Osteoblast (primary cell): Measurements from ENCODE around the gene ITPKA. TPM values are rescaled to one million over a fixed set of nuclear protein-coding genes. Genes with fewer than 3 reads are reported as not detected.

Experiments
- DNase-seq: peaks from one replicate; pipeline ENCODE4 v3.0.0; 2011; ENCODE audit warnings: low spot score, mixed read lengths; ENCODE audit not compliant: insufficient read length; ENCODE audit errors: missing footprints
- H2AFZ ChIP-seq: 2 replicates; pipeline ENCODE4 v1.6.0; 2011; ENCODE audit warnings: mild to moderate bottlenecking, low read length
- H3K27ac ChIP-seq: 2 replicates; pipeline ENCODE4 v1.5.1; 2011; ENCODE audit warnings: mild to moderate bottlenecking, low read depth, low read length, moderate library complexity
- H3K27me3 ChIP-seq: 2 replicates; pipeline ENCODE4 v1.6.0; 2012; ENCODE audit warnings: mild to moderate bottlenecking, control low read depth, inconsistent platforms, low read length, moderate library complexity; ENCODE audit not compliant: insufficient read depth
- H3K36me3 ChIP-seq: 2 replicates; pipeline ENCODE4 v1.5.1; 2011; ENCODE audit warnings: mild to moderate bottlenecking, low read length, control low read depth, moderate library complexity; ENCODE audit not compliant: insufficient read depth
- H3K4me1 ChIP-seq: 2 replicates; pipeline ENCODE4 v1.5.1; 2011; ENCODE audit warnings: mild to moderate bottlenecking, low read length, control low read depth, moderate library complexity; ENCODE audit not compliant: insufficient read depth
- H3K4me2 ChIP-seq: 2 replicates; pipeline ENCODE4 v1.6.0; 2011; ENCODE audit warnings: mild to moderate bottlenecking, low read length; ENCODE audit not compliant: insufficient read depth
- H3K4me3 ChIP-seq: fragments of 200-600 bp; sonication (generic); 3 replicates; pipeline ENCODE4 v1.5.1; 2012; ENCODE audit warnings: mild to moderate bottlenecking, low read length, inconsistent platforms; ENCODE audit not compliant: insufficient read depth
- H3K79me2 ChIP-seq: 2 replicates; pipeline ENCODE4 v1.6.0; 2012; ENCODE audit warnings: mild to moderate bottlenecking, low read length, control low read depth, inconsistent platforms; ENCODE audit not compliant: insufficient read depth
- H3K9me3 ChIP-seq: 2 replicates; pipeline ENCODE4 v1.5.1; 2011; ENCODE audit warnings: low read depth, low read length, control low read depth
- H4K20me1 ChIP-seq: 2 replicates; pipeline ENCODE4 v1.6.0; 2012; ENCODE audit warnings: mild to moderate bottlenecking, low read length, control low read depth; ENCODE audit not compliant: insufficient read depth
- total RNA-seq: library from RNA; depleted of rRNA; stranded (reverse); fragments of >200 nt; gene quantifications from 2 replicates; pipeline ENCODE4 v1.2.3, GENCODE V29; 2012
- TF ChIP-seq, protein P1 (sequence below): IDR thresholded peaks from 2 replicates; pipeline ENCODE4 v1.5.1; 2011; ENCODE audit warnings: mild to moderate bottlenecking, low read depth, low read length, moderate library complexity; ENCODE audit errors: extremely low read depth

ITPKA gene
- total RNA-seq, 1 donor, result 0.36 TPM

DNA sequence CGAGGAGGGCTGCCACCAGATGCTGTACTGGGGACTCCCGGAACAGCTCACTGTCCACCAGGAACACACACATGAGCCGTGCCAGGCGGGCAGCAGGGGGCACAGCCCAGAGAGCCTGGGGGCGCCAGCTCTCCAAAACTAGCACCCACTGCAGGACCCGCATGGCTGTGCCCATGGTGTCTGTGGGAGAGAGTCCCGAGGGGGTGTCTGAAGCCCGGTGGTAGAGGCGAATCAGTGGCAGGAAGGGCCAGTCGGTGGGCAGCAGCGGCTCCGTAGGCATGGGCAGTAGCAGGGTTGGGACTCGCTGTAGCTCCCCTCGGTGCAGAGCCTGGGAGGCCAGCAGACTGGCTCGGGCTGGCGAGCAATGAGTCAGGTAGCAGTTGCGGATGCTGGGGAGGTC, 27.0 kb downstream of the ITPKA start:
- no peaks in the 10 kb centered on the region for H3K4me1 ChIP-seq
- H3K4me2 ChIP-seq, result no peak overlapping the region
- H3K27me3 ChIP-seq, result no peaks in the 10 kb centered on the region
- TF ChIP-seq, protein P1, sequence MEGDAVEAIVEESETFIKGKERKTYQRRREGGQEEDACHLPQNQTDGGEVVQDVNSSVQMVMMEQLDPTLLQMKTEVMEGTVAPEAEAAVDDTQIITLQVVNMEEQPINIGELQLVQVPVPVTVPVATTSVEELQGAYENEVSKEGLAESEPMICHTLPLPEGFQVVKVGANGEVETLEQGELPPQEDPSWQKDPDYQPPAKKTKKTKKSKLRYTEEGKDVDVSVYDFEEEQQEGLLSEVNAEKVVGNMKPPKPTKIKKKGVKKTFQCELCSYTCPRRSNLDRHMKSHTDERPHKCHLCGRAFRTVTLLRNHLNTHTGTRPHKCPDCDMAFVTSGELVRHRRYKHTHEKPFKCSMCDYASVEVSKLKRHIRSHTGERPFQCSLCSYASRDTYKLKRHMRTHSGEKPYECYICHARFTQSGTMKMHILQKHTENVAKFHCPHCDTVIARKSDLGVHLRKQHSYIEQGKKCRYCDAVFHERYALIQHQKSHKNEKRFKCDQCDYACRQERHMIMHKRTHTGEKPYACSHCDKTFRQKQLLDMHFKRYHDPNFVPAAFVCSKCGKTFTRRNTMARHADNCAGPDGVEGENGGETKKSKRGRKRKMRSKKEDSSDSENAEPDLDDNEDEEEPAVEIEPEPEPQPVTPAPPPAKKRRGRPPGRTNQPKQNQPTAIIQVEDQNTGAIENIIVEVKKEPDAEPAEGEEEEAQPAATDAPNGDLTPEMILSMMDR, result no peak
- DNase-seq, result no peak
- no peak overlapping the region for H2AFZ ChIP-seq
- H3K27ac ChIP-seq, result no peak overlapping the region
- H3K79me2 ChIP-seq, result no peaks in the 10 kb centered on the region
- H3K4me3 ChIP-seq, result no peak overlapping the region
- H3K36me3 ChIP-seq, result peaks cover 17% of the 10 kb centered on the region
- no peaks in the 10 kb centered on the region for H4K20me1 ChIP-seq
- no peaks in the 10 kb centered on the region for H3K9me3 ChIP-seq

DNA sequence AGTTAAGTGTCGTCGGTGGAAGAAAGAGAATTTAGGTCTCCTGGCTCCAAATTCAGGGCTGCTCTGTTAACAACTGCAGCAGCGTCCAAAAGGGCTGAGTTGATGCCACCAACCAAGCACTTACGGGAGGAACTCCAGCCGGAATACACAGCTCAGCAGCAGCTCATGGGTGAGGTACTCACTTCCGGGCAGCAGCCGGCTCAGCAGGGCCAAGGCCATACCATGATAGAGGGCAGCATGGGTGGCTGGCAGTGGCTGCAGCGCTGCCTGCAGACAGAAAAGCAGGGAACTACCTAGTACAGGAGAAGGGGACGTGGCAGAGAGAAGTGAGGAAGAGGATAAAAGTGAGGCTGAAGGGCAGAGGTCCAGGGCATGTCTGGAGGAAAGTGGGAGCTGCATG, 27.9 kb downstream of the ITPKA start:
- no peaks in the 10 kb centered on the region for H4K20me1 ChIP-seq
- H3K27ac ChIP-seq, result no peak overlapping the region
- H3K4me1 ChIP-seq, result no peaks in the 10 kb centered on the region
- TF ChIP-seq, protein P1, result no peak
- no peaks in the 10 kb centered on the region for H3K79me2 ChIP-seq
- no peak overlapping the region for H2AFZ ChIP-seq
- DNase-seq, result no peak
- no peak overlapping the region for H3K4me2 ChIP-seq
- peaks cover 23% of the 10 kb centered on the region for H3K36me3 ChIP-seq
- no peak overlapping the region for H3K4me3 ChIP-seq
- H3K27me3 ChIP-seq, result no peaks in the 10 kb centered on the region
- H3K9me3 ChIP-seq, result no peaks in the 10 kb centered on the region

DNA sequence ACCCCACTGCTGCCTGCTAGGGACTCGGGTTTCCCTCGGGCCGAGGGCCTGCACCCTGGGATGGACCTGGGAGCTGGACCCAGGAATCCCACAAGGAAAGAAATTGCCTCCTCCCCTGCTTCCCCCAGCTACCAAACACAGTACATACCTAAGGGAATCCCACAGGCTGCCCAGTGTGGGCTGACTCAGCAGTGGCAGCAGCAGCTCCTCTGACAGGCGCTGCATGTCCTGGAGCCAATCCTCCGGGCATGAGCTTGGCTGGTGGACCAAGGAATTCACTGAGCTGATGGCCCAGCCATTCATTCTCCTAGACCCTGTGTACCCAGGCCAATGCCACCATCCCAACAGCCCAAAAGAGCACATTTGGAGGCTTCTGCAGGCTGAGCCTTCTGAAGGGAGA, 29.4 kb downstream of the ITPKA start:
- no peak overlapping the region for H3K4me3 ChIP-seq
- H3K27me3 ChIP-seq, result no peaks in the 10 kb centered on the region
- no peaks in the 10 kb centered on the region for H4K20me1 ChIP-seq
- TF ChIP-seq, protein P1, result no peak
- DNase-seq, result peak; percentile 57
- no peak overlapping the region for H2AFZ ChIP-seq
- no peak overlapping the region for H3K4me2 ChIP-seq
- no peaks in the 10 kb centered on the region for H3K79me2 ChIP-seq
- peaks cover 33% of the 10 kb centered on the region for H3K36me3 ChIP-seq
- H3K27ac ChIP-seq, result no peak overlapping the region
- no peaks in the 10 kb centered on the region for H3K4me1 ChIP-seq
- H3K9me3 ChIP-seq, result no peaks in the 10 kb centered on the region

DNA sequence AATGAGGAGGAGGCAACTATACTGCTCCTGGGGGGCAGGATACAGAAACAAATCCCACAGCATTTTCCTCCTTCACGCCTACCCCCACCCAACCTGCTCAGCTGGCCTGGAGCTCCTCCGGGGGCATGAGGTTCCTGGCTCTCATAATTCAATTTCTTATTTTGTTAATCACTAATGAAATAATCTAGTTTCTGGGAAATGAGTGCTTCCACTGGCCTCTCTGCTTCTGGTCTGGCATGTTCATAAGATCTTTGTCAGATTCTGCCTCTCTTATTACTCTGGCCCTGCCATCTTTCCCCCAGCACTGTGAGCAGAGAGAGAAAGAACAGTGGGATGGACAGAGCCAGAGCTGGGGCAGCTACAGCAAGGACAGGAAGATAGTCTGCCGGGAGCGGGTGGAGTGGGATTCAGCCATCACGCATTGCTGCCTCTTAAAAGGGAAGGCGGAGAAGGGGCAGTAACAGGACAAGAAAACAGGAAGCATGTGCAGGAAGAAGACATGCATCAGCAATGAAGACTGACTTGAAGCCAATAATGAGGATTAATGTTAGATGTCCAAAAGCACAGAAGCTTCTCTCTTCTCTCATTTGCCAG, 36.8 kb downstream of the ITPKA start:
- DNase-seq, result no peak
- no peaks in the 10 kb centered on the region for H4K20me1 ChIP-seq
- no peak overlapping the region for H3K4me3 ChIP-seq
- no peaks in the 10 kb centered on the region for H3K27me3 ChIP-seq
- no peaks in the 10 kb centered on the region for H3K79me2 ChIP-seq
- no peak overlapping the region for H3K4me2 ChIP-seq
- H3K27ac ChIP-seq, result no peak overlapping the region
- H2AFZ ChIP-seq, result no peak overlapping the region
- H3K9me3 ChIP-seq, result no peaks in the 10 kb centered on the region
- peaks cover 71% of the 10 kb centered on the region for H3K36me3 ChIP-seq
- TF ChIP-seq, protein P1, result no peak
- no peaks in the 10 kb centered on the region for H3K4me1 ChIP-seq
